Esophagus squamous epithelium (tissue), 5 donors: Measurements from ENCODE around the gene SWAP70. TPM values are rescaled to one million over a fixed set of nuclear protein-coding genes. Genes with fewer than 3 reads are reported as not detected.

Experiments used
- DNase-seq: peaks from one replicate; lab custom pipeline; 2025; lab: John Stamatoyannopoulos, UW
- H3K27ac ChIP-seq, 4 donors: fragments of 200-600 bp; sonication (generic); one replicate each; pipeline ENCODE4 v1.5.1; 2016 to 2019; ENCODE audit warnings: mild to moderate bottlenecking in 1 of 4
- H3K27me3 ChIP-seq, 4 donors: fragments of 200-600 bp; sonication (generic); 1 replicate in 3 of 4; 2 replicates in 1 of 4; pipeline versions ENCODE4 v1.5.1 to v1.6.0; 2017 to 2021; ENCODE audit warnings: antibody characterized with exemption in 1 of 4
- H3K36me3 ChIP-seq, 3 donors: fragments of 200-600 bp; sonication (generic); one replicate each; pipeline ENCODE4 v1.5.1; 2016 to 2019
- H3K4me1 ChIP-seq, 3 donors: fragments of 200-600 bp; sonication (generic); one replicate each; pipeline ENCODE4 v1.5.1; 2017 to 2019
- H3K4me3 ChIP-seq, 4 donors: fragments of 200-600 bp; sonication (generic); 1 replicate in 3 of 4; 2 replicates in 1 of 4; pipeline ENCODE4 v1.5.1; 2016 to 2019; ENCODE audit warnings: mild to moderate bottlenecking in 2 of 4, moderate library complexity in 1 of 4
- H3K9me3 ChIP-seq, 3 donors: fragments of 200-600 bp; sonication (generic); one replicate each; pipeline ENCODE4 v1.5.1; 2016 to 2019
- CTCF ChIP-seq, 6 experiments: fragments of 450-650 bp in 4 of 6; fragments of 200-600 bp in 2 of 6; sonication (generic) in 2 of 6; IDR thresholded peaks; one replicate each; pipeline ENCODE4 v1.5.1; 2016 to 2019; ENCODE audit warnings: antibody characterized with exemption in 6 of 6, mild to moderate bottlenecking in 4 of 6, moderate library complexity in 4 of 6
- POLR2A ChIP-seq, 4 donors: fragments of 450-650 bp; IDR thresholded peaks; one replicate each; pipeline ENCODE4 v1.6.1; 2017; ENCODE audit warnings: antibody characterized with exemption in 4 of 4, mild to moderate bottlenecking in 4 of 4, moderate library complexity in 3 of 4
- WGBS, 2 donors: methylation state at CpG; one replicate each; pipeline ENCODE4 v1.1.5; 2018; 5-methylcytosine and 5-hydroxymethylcytosine counted together
- intact Hi-C: fragments of 100-400 bp; cut with DNase I; formaldehyde crosslinking; loops from one replicate; pipeline ENCODE4 v1.15.0; 2022
- total RNA-seq, 4 donors: library from RNA; depleted of rRNA; stranded (reverse); fragments of >200 nt; gene quantifications; one replicate each; pipeline ENCODE4 v1.1.0, GENCODE V29; 2016
- donor health status: DM: yes; HTN: yes; CAD: no.

Gene SWAP70
- total RNA-seq, 4 donors from 2014 or later = 15.1 to 27.5 (median 17.7) TPM

GRCh38 chr11:9625728-9626127 is 38.1 kb upstream of the SWAP70 start:
- no peak overlapping the region for H3K4me3 ChIP-seq
- no peak for TF ChIP-seq CTCF (IDR thresholded peaks at IDR 0.05)
- TF ChIP-seq POLR2A (IDR thresholded peaks at IDR 0.05) = no peak
- H3K4me1 ChIP-seq = peaks cover 0 to 8% (median 0%) of the 10 kb centered on the region in 3 donors
- no peaks in the 10 kb centered on the region for H3K36me3 ChIP-seq
- intact Hi-C loops = no loop called here
- no peak for DNase-seq
- H3K27ac ChIP-seq = peak overlapping the region in 1 of 4 donors; percentile 46
- no peaks in the 10 kb centered on the region for H3K9me3 ChIP-seq
- no peaks in the 10 kb centered on the region for H3K27me3 ChIP-seq
- WGBS, 2 donors = 58 to 65% methylated on average over 3 of the region's 3 CpGs

- Histone ChIP-seq H3K27ac (peak overlapping the region in 3 of 4 donors; percentile 29 to 39 (median 34)), H3K36me3 (no peaks in the 10 kb centered on the region), H3K4me1 (peaks cover 0 to 8% (median 0%) of the 10 kb centered on the region in 3 donors), H3K27me3 (no peaks in the 10 kb centered on the region), H3K9me3 (no peaks in the 10 kb centered on the region), H3K4me3 (no peak overlapping the region)
- 70 to 78% methylated on average over 10 to 12 of the region's 12 CpGs for WGBS, 2 donors
- TF ChIP-seq POLR2A (IDR thresholded peaks at IDR 0.05) (no peak), CTCF (IDR thresholded peaks at IDR 0.05) (no peak)
- intact Hi-C loops = no loop called here
- no peak for DNase-seq
Measured at GRCh38 chr11:9626496-9627394, 37.1 kb upstream of the SWAP70 start.

GRCh38 chr11:9629064-9629463 is 34.8 kb upstream of the SWAP70 start:
- WGBS, 2 donors = 86 to 87% methylated on average over 6 of the region's 6 CpGs
- H3K4me1 ChIP-seq = peaks cover 0 to 8% (median 0%) of the 10 kb centered on the region in 3 donors
- no peak for DNase-seq
- H3K9me3 ChIP-seq = no peaks in the 10 kb centered on the region
- H3K36me3 ChIP-seq = no peaks in the 10 kb centered on the region
- H3K27me3 ChIP-seq = no peaks in the 10 kb centered on the region
- intact Hi-C loops = no loop called here
- TF ChIP-seq POLR2A (IDR thresholded peaks at IDR 0.05) = no peak
- H3K27ac ChIP-seq = no peak overlapping the region
- no peak overlapping the region for H3K4me3 ChIP-seq

- no peak for DNase-seq
- Histone ChIP-seq H3K9me3 (no peaks in the 10 kb centered on the region), H3K36me3 (no peaks in the 10 kb centered on the region), H3K4me1 (peaks cover 0 to 3% (median 0%) of the 10 kb centered on the region in 3 donors), H3K27ac (no peak overlapping the region), H3K27me3 (no peaks in the 10 kb centered on the region), H3K4me3 (no peak overlapping the region)
- TF ChIP-seq POLR2A (IDR thresholded peaks at IDR 0.05) (no peak), CTCF (IDR thresholded peaks at IDR 0.05) (no peak)
- intact Hi-C loops = no loop called here
- 67 to 81% methylated on average over 2 of the region's 2 CpGs for WGBS, 2 donors
Measured at GRCh38 chr11:9633679-9634078, 30.2 kb upstream of the SWAP70 start.

GRCh38 chr11:9636691-9637090 is 27.2 kb upstream of the SWAP70 start:
- Histone ChIP-seq H3K4me1 (peaks cover 0 to 11% (median 0%) of the 10 kb centered on the region in 3 donors), H3K36me3 (no peaks in the 10 kb centered on the region), H3K4me3 (no peak overlapping the region), H3K27me3 (no peaks in the 10 kb centered on the region), H3K9me3 (no peaks in the 10 kb centered on the region), H3K27ac (no peak overlapping the region)
- WGBS, 2 donors = 100% methylated on average over 1 of the region's 1 CpG
- TF ChIP-seq POLR2A (IDR thresholded peaks at IDR 0.05) (no peak), CTCF (IDR thresholded peaks at IDR 0.05) (no peak)
- DNase-seq = no peak
- intact Hi-C loops = no loop called here
